ENCODE measurements around the gene MACROD1. TPM values are rescaled to one million over a fixed set of nuclear protein-coding genes. Genes with fewer than 3 reads are reported as not detected.
A peak's percentile ranks its signal among the peaks of the same experiment; 100 is the strongest.

Gene MACROD1
- total and polyA plus RNA-seq, 7 donors, result 14.2 to 33.9 (median 23.3) TPM

- peaks cover 0 to 51% (median 40%) of the 10 kb centered on the region in 4 donors for H3K4me1 ChIP-seq
- peak overlapping the region; percentile 79 to 93 (median 89) for H3K27ac ChIP-seq
- intact Hi-C loops (cut with DNase I), result no loop called here
- H3K9me3 ChIP-seq, result no peaks in the 10 kb centered on the region
- DNase-seq, result peak; percentile 98
- H3K27me3 ChIP-seq, result no peaks in the 10 kb centered on the region
- H3K36me3 ChIP-seq, result no peaks in the 10 kb centered on the region
- peak overlapping the region in 2 of 4 donors; percentile 15 for H3K4me3 ChIP-seq
- TF ChIP-seq POLR2A (IDR thresholded peaks at IDR 0.05) (peak; percentile 83 to 85), POLR2AphosphoS5 (IDR thresholded peaks at IDR 0.05) (peak; percentile 95 to 100 (median 96)), EP300 (IDR thresholded peaks at IDR 0.05) (no peak)
- TF ChIP-seq, protein P1, sequence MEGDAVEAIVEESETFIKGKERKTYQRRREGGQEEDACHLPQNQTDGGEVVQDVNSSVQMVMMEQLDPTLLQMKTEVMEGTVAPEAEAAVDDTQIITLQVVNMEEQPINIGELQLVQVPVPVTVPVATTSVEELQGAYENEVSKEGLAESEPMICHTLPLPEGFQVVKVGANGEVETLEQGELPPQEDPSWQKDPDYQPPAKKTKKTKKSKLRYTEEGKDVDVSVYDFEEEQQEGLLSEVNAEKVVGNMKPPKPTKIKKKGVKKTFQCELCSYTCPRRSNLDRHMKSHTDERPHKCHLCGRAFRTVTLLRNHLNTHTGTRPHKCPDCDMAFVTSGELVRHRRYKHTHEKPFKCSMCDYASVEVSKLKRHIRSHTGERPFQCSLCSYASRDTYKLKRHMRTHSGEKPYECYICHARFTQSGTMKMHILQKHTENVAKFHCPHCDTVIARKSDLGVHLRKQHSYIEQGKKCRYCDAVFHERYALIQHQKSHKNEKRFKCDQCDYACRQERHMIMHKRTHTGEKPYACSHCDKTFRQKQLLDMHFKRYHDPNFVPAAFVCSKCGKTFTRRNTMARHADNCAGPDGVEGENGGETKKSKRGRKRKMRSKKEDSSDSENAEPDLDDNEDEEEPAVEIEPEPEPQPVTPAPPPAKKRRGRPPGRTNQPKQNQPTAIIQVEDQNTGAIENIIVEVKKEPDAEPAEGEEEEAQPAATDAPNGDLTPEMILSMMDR (IDR thresholded peaks at IDR 0.05), result no peak
- whole genome bisulfite sequencing, 2 donors, result 36 to 46% methylated on average over 17 of the region's 17 CpGs
Measured at GRCh38 chr11:64181506-64182411, 15.8 kb upstream of the MACROD1 start.

GRCh38 chr11:64180891-64181290 is 15.0 kb upstream of the MACROD1 start:
- peak overlapping the region; percentile 79 to 93 (median 89) for H3K27ac ChIP-seq
- H3K4me1 ChIP-seq, result peaks cover 0 to 51% (median 40%) of the 10 kb centered on the region in 4 donors
- H3K27me3 ChIP-seq, result no peaks in the 10 kb centered on the region
- DNase-seq, result no peak
- no peaks in the 10 kb centered on the region for H3K36me3 ChIP-seq
- intact Hi-C loops (cut with DNase I), result no loop called here
- H3K9me3 ChIP-seq, result no peaks in the 10 kb centered on the region
- WGBS, 2 donors, result 58 to 71% methylated on average over 5 of the region's 5 CpGs
- H3K4me3 ChIP-seq, result peak overlapping the region in 1 of 4 donors; percentile 15
- TF ChIP-seq POLR2A (IDR thresholded peaks at IDR 0.05) (no peak), POLR2AphosphoS5 (IDR thresholded peaks at IDR 0.05) (no peak), EP300 (IDR thresholded peaks at IDR 0.05) (no peak)
- TF ChIP-seq, protein P1 (IDR thresholded peaks at IDR 0.05), result no peak

DNA sequence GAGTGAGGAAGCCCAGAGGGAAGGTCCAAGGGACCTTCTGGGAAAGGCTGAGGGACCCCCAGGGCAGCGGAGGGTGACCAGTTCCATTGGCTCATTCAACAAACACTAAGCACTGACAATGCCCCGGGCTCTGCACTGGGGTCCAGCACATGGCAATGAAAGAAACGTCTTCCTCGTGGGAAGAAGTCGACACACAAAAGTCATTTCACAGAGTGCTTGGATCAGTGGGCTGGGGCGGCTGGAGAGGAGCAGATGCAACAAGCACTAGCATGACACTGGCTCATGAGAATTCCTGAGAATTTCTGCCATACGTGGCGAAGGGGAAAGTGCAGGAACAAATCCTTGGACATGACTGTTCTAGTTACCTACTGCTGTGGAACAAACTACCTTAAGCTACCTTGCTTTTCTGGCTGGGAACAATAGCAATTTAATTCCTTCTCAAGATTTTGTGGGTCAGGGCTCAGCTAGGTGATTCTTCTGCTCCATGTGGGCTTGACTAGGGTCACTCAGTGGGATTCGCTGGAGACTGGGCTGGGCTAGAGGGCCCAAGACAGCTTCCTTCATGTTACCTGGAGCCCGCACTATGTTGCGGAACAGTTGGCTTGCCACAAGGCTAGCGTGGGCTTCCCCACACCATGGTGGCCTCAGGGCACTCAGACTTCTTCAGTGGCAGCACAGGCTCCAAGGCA is 13.2 kb upstream of the MACROD1 start:
- H3K9me3 ChIP-seq, result no peaks in the 10 kb centered on the region
- TF ChIP-seq, protein P1 (IDR thresholded peaks at IDR 0.05), result no peak
- TF ChIP-seq EP300 (IDR thresholded peaks at IDR 0.05), result no peak
- no peak for TF ChIP-seq POLR2AphosphoS5 (IDR thresholded peaks at IDR 0.05)
- no peak for TF ChIP-seq POLR2A (IDR thresholded peaks at IDR 0.05)
- intact Hi-C loops (cut with DNase I), result no loop called here
- 97% methylated on average over 12 of the region's 12 CpGs for WGBS, 2 donors
- H3K27me3 ChIP-seq, result no peaks in the 10 kb centered on the region
- DNase-seq, result no peak
- no peak overlapping the region for H3K4me3 ChIP-seq
- no peak overlapping the region for H3K27ac ChIP-seq
- peaks cover 0 to 41% (median 30%) of the 10 kb centered on the region in 4 donors for H3K4me1 ChIP-seq
- H3K36me3 ChIP-seq, result no peaks in the 10 kb centered on the region

- no peak for DNase-seq
- Histone ChIP-seq H3K9me3 (no peaks in the 10 kb centered on the region), H3K27me3 (no peaks in the 10 kb centered on the region), H3K36me3 (no peaks in the 10 kb centered on the region), H3K4me3 (no peak overlapping the region), H3K27ac (no peak overlapping the region), H3K4me1 (peaks cover 0 to 32% (median 22%) of the 10 kb centered on the region in 4 donors)
- 74 to 95% methylated on average over 1 of the region's 1 CpG for WGBS, 2 donors
- intact Hi-C loops (cut with DNase I), result no loop called here
- TF ChIP-seq, protein P1 (IDR thresholded peaks at IDR 0.05), result no peak
- TF ChIP-seq POLR2A (IDR thresholded peaks at IDR 0.05) (no peak), EP300 (IDR thresholded peaks at IDR 0.05) (no peak), POLR2AphosphoS5 (IDR thresholded peaks at IDR 0.05) (no peak)
Measured at GRCh38 chr11:64178203-64178602, 12.3 kb upstream of the MACROD1 start.
